LNCAP (cell line): ENCODE data around the gene MGMT.

Source experiments
- TF ChIP-seq, protein P1 (sequence below): fragments of 450-650 bp; IDR thresholded peaks from 2 replicates; pipeline ENCODE4 v1.5.1; 2017; ENCODE audit warnings: mild to moderate bottlenecking

Gene MGMT

GRCh38 chr10:129509155-129509554 lies 42.1 kb downstream of the MGMT start:
- TF ChIP-seq, protein P1, sequence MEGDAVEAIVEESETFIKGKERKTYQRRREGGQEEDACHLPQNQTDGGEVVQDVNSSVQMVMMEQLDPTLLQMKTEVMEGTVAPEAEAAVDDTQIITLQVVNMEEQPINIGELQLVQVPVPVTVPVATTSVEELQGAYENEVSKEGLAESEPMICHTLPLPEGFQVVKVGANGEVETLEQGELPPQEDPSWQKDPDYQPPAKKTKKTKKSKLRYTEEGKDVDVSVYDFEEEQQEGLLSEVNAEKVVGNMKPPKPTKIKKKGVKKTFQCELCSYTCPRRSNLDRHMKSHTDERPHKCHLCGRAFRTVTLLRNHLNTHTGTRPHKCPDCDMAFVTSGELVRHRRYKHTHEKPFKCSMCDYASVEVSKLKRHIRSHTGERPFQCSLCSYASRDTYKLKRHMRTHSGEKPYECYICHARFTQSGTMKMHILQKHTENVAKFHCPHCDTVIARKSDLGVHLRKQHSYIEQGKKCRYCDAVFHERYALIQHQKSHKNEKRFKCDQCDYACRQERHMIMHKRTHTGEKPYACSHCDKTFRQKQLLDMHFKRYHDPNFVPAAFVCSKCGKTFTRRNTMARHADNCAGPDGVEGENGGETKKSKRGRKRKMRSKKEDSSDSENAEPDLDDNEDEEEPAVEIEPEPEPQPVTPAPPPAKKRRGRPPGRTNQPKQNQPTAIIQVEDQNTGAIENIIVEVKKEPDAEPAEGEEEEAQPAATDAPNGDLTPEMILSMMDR: no peak

DNA sequence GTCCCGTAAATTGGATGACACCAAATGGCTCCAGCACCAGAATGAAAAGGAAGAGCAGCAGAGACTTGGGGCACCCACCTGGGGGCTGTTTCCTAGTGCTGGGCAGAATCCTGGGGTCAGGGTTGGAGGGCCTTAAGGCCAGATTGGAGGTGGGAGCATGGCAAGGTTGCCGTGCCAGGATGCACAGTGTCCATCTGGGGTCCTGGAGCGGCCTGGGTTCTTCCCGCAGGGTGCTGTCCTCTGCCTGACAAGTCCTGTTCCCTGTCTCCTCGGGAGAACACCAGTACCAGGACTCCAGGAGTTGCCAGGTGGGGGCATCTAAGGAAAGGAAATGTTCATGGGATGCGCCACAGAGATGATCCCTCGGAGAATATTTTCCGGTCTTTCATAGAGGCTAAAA lies 42.8 kb downstream of the MGMT start:
- TF ChIP-seq, protein P1: no peak

DNA sequence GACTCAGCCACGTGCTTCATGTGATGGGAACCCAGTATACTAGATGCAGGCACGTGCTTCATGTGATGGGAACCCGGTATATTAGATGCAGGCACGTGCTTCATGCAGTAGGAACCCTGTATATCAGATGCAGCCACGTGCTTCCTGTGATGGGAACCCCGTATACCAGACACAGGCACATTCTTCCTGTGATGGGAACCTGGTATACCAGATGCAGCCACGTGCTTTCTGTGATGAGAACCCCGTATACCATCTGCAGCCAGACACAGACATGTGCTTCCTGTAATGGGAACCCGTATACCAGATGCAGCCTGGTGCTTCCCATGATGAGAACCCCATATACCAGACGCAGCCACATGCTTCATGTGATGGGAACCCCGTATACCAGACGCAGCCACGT lies 44.0 kb downstream of the MGMT start:
- TF ChIP-seq, protein P1: no peak

DNA sequence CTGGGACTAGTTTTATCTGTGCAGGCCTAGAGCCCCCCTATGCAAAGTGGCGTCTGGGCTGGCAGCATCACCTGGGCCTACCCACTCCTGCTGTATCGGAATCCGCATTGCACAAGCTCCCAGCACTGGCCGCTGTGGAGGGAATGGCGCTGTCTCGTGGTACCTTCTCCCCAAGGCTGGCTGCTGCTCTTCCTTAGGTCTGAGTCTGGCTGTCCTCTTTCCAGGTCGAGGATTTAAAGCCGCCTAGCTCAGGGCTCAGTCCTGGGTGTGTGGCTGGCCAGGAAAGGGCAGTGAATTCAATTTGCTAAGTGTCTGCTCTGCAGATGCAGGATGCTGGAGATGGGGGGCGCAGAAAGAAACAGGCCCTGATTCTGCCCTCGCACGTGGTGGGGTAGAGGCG lies 44.7 kb downstream of the MGMT start:
- TF ChIP-seq, protein P1: no peak

- TF ChIP-seq, protein P1: no peak
Measured at GRCh38 chr10:129513312-129513711, 46.3 kb downstream of the MGMT start.

- TF ChIP-seq, protein P1: no peak
Measured at GRCh38 chr10:129514568-129515451, 47.8 kb downstream of the MGMT start.

GRCh38 chr10:129516846-129517679 lies 50.0 kb downstream of the MGMT start:
- TF ChIP-seq, protein P1: no peak
